T-cell (primary cell): ENCODE results near the gene NXPH4. TPM values are rescaled to one million over a fixed set of nuclear protein-coding genes. Genes with fewer than 3 reads are reported as not detected.

Source experiments
- ATAC-seq, 4 experiments: fragments of 200-7000 bp in 3 of 4; fragments of 150-1000 bp in 1 of 4; cut with Tn5 transposase; replicated peaks in 1 of 4; 1 replicate in 3 of 4; 2 replicates in 1 of 4; pipeline ENCODE4 v1.10.0; 2021; ENCODE audit warnings: moderate library complexity in 3 of 4, mild to moderate bottlenecking in 2 of 4, moderate number of reproducible peaks in 1 of 4
- CTCF ChIA-PET, 2 donors: fragments of 300-600 bp; sonication (Branson Sonifier 250); formaldehyde crosslinking; loops; one replicate each; lab custom pipeline; 2022; ENCODE audit warnings: antibody characterized with exemption in 2 of 2; lab: Charles Lee
- POLR2A ChIA-PET, 2 donors: fragments of 300-600 bp; sonication (Branson Sonifier 250); formaldehyde crosslinking; loops; one replicate each; lab custom pipeline; 2022; ENCODE audit warnings: antibody characterized with exemption in 2 of 2; lab: Charles Lee
- DNase-seq, 35 experiments: peaks; one replicate each; pipeline versions ENCODE4 v3.0.0 to v3.0.0-alpha.2; 2013 to 2023
- H3K27ac ChIP-seq: one replicate; pipeline ENCODE4 v1.5.1; 2013; ENCODE audit warnings: low read length
- H3K27me3 ChIP-seq, 2 experiments: replicated peaks in 1 of 2; 1 replicate in 1 of 2; 2 replicates in 1 of 2; pipeline versions ENCODE4 v1.6.1 to v1.7.0; 2013; ENCODE audit warnings: low read length in 1 of 2, mixed read lengths in 1 of 2; ENCODE audit not compliant: control insufficient read depth in 2 of 2, insufficient read depth in 2 of 2; ENCODE audit errors: extremely low read depth in 1 of 2
- H3K36me3 ChIP-seq, 2 donors: 1 replicate in 1 of 2; 2 replicates in 1 of 2; pipeline versions ENCODE4 v1.6.1 to v1.7.0; 2013; ENCODE audit warnings: low read length in 1 of 2; ENCODE audit not compliant: control insufficient read depth in 2 of 2, insufficient read depth in 1 of 2; ENCODE audit errors: extremely low read depth in 1 of 2
- H3K4me1 ChIP-seq, 2 experiments: 1 replicate in 1 of 2; 2 replicates in 1 of 2; pipeline versions ENCODE4 v1.6.1 to v1.7.0; 2013; ENCODE audit warnings: low read length in 2 of 2, mixed read lengths in 1 of 2; ENCODE audit not compliant: insufficient read depth in 2 of 2, control insufficient read depth in 1 of 2; ENCODE audit errors: extremely low read depth in 1 of 2
- H3K4me3 ChIP-seq, 2 donors: 1 replicate in 1 of 2; 2 replicates in 1 of 2; pipeline versions ENCODE4 v1.5.1 to v1.7.0; 2013; ENCODE audit warnings: mild to moderate bottlenecking in 2 of 2, low read length in 1 of 2, moderate library complexity in 1 of 2; ENCODE audit not compliant: control insufficient read depth in 1 of 2; ENCODE audit errors: extremely low read depth in 1 of 2
- H3K9me3 ChIP-seq: 2 replicates; pipeline ENCODE4 v1.7.0; 2013
- H3K27ac Mint-ChIP-seq, 2 donors: one replicate each; pipeline ENCODE4 v1.8.0; 2020 to 2021; ENCODE audit warnings: mild to moderate bottlenecking in 2 of 2, mixed read lengths in 2 of 2
- H3K27me3 Mint-ChIP-seq, 2 donors: one replicate each; pipeline ENCODE4 v1.8.0; 2021 to 2022; ENCODE audit warnings: mixed read lengths in 2 of 2
- H3K36me3 Mint-ChIP-seq: one replicate; pipeline ENCODE4 v1.8.0; 2021; ENCODE audit warnings: mixed read lengths
- H3K4me1 Mint-ChIP-seq, 3 donors: one replicate each; pipeline ENCODE4 v1.8.0; 2020 to 2022; ENCODE audit warnings: mixed read lengths in 3 of 3, mild to moderate bottlenecking in 1 of 3
- H3K4me3 Mint-ChIP-seq, 3 donors: one replicate each; pipeline ENCODE4 v1.8.0; 2020 to 2022; ENCODE audit warnings: mild to moderate bottlenecking in 3 of 3, mixed read lengths in 3 of 3, moderate library complexity in 3 of 3
- H3K9me3 Mint-ChIP-seq, 3 donors: one replicate each; pipeline ENCODE4 v1.8.0; 2020 to 2022; ENCODE audit warnings: mixed read lengths in 3 of 3
- WGBS: methylation state at CpG from one replicate; pipeline ENCODE4 v1.1.5; 2013; ENCODE audit warnings: missing lambda C conversion rate; ENCODE audit not compliant: insufficient coverage; 5-methylcytosine and 5-hydroxymethylcytosine counted together
- total RNA-seq, 35 experiments: library from RNA in 6 of 35; stranded (reverse) in 6 of 35; fragments of 120-200 nt in 1 of 35; gene quantifications; one replicate each; pipeline versions ENCODE4 v1.2.1 to v1.2.4 and lab custom pipeline; 2013 to 2026

Gene NXPH4
- total RNA-seq, 5 donors from 2014 or later (not counting 1 experiment from before 2014, with no cell fraction given): 0.49 to 4.5 (median 1.0) TPM; not detected in 1

- ChIA-PET POLR2A (no interaction called here), CTCF (interaction anchor here in 1 of 2 donors (0.6 kb wide), 1 partner anchor 251 kb away, joined by 5 read pairs; no protein-coding TSS in a partner anchor)
- peaks cover 13 to 64% of the 10 kb centered on the region in 2 donors for H3K36me3 ChIP-seq
- no peak for ATAC-seq
- Mint-ChIP-seq H3K4me1 (peaks cover 0 to 6% (median 2%) of the 10 kb centered on the region in 3 donors), H3K4me3 (no peak overlapping the region), H3K27me3 (no peaks in the 10 kb centered on the region), H3K9me3 (no peaks in the 10 kb centered on the region), H3K27ac (peak overlapping the region in 1 of 2 donors; percentile 11), H3K36me3 (peaks cover 69% of the 10 kb centered on the region)
- H3K27ac ChIP-seq: no peak overlapping the region
- no peaks in the 10 kb centered on the region for H3K9me3 ChIP-seq
- WGBS: 93% methylated on average over 3 of the region's 7 CpGs
- no peak for DNase-seq
- H3K4me1 ChIP-seq: no peaks in the 10 kb centered on the region
- H3K4me3 ChIP-seq: no peak overlapping the region
- H3K27me3 ChIP-seq: no peaks in the 10 kb centered on the region
Measured at GRCh38 chr12:57272337-57273151, 56.0 kb downstream of the NXPH4 start.

GRCh38 chr12:57273516-57273915 lies 56.9 kb downstream of the NXPH4 start:
- Mint-ChIP-seq H3K36me3 (peaks cover 71% of the 10 kb centered on the region), H3K9me3 (no peaks in the 10 kb centered on the region), H3K27me3 (no peaks in the 10 kb centered on the region), H3K4me3 (no peak overlapping the region), H3K27ac (no peak overlapping the region), H3K4me1 (peaks cover 0 to 6% (median 2%) of the 10 kb centered on the region in 3 donors)
- Histone ChIP-seq H3K4me1 (no peaks in the 10 kb centered on the region), H3K4me3 (no peak overlapping the region), H3K36me3 (peaks cover 17 to 64% of the 10 kb centered on the region in 2 donors), H3K27ac (no peak overlapping the region), H3K27me3 (no peaks in the 10 kb centered on the region), H3K9me3 (no peaks in the 10 kb centered on the region)
- ATAC-seq: no peak
- ChIA-PET CTCF (no interaction called here), POLR2A (no interaction called here)
- DNase-seq: no peak

Other genes starting within 250 kb of the NXPH4 start
- 10 to 100 TPM in 3 of 5 donors, 1 to 10 TPM in 2; 7.9 to 11.2 (median 11.0) TPM for gene ZBTB39, start 210.2 kb upstream of the NXPH4 start, total RNA-seq
- under 1 TPM in 2 of 5 donors, not detected in 3; 0.55 to 0.63 TPM for gene TAC3, start 200.3 kb upstream of the NXPH4 start, total RNA-seq
- 1 to 10 TPM in 4 of 5 donors, under 1 TPM in 1; 0.54 to 2.2 (median 1.4) TPM for gene MYO1A, start 166.7 kb upstream of the NXPH4 start, total RNA-seq
- gene NEMP1, start 138.0 kb upstream of the NXPH4 start, total RNA-seq: 10 to 100 TPM; 10.7 to 26.1 (median 19.9) TPM
- 10 to 100 TPM in 3 of 5 donors, 1 to 10 TPM in 2; 4.2 to 21.6 (median 16.9) TPM for gene NAB2, start 127.7 kb upstream of the NXPH4 start, total RNA-seq
- 100 to 1,000 TPM; 227 to 348 (median 341) TPM for gene STAT6, start 105.4 kb upstream of the NXPH4 start, total RNA-seq
- 1 to 10 TPM; 5.9 to 8.1 (median 7.7) TPM for gene LRP1, start 88.3 kb upstream of the NXPH4 start, total RNA-seq
- gene LRP1-AS, start 69.2 kb upstream of the NXPH4 start, total RNA-seq: not detected
- 10 to 100 TPM; 31.0 to 80.9 (median 55.6) TPM for gene SHMT2, start 12.9 kb downstream of the NXPH4 start, total RNA-seq
- 1 to 10 TPM; 1.3 to 4.9 (median 2.9) TPM for gene STAC3, start 34.4 kb downstream of the NXPH4 start, total RNA-seq
- gene R3HDM2, start 214.2 kb downstream of the NXPH4 start, total RNA-seq: 100 to 1,000 TPM in 2 of 5 donors, 10 to 100 TPM in 3; 88.3 to 122 (median 94.7) TPM
- gene INHBC, start 218.0 kb downstream of the NXPH4 start, total RNA-seq: under 1 TPM in 3 of 5 donors, not detected in 2; 0.13 to 0.23 (median 0.18) TPM
- under 1 TPM in 3 of 5 donors, not detected in 2; 0.09 to 0.13 (median 0.12) TPM for gene INHBE, start 238.5 kb downstream of the NXPH4 start, total RNA-seq
- 1 to 10 TPM in 2 of 5 donors, under 1 TPM in 3; 0.53 to 1.6 (median 0.82) TPM for gene GLI1, start 243.0 kb downstream of the NXPH4 start, total RNA-seq